D721Med (cell line): Measurements from ENCODE around the gene KRTCAP3.
A peak's percentile ranks its signal among the peaks of the same experiment; 100 is the strongest.

Experiments
- DNase-seq: peaks from one replicate; pipeline ENCODE4 v3.0.0; 2011; ENCODE audit warnings: low spot score; ENCODE audit not compliant: insufficient read length
- FAIRE-seq: peaks from 2 replicates; lab custom pipeline; 2011; peaks lifted over from hg19 to GRCh38; lab: Jason Lieb, UNC
- TF ChIP-seq, protein P1 (sequence below): IDR thresholded peaks from 2 replicates; pipeline ENCODE4 v1.5.1; 2012; ENCODE audit warnings: mild to moderate bottlenecking, control low read depth; ENCODE audit not compliant: insufficient read depth; ENCODE audit errors: missing control alignments

The KRTCAP3 gene

DNA sequence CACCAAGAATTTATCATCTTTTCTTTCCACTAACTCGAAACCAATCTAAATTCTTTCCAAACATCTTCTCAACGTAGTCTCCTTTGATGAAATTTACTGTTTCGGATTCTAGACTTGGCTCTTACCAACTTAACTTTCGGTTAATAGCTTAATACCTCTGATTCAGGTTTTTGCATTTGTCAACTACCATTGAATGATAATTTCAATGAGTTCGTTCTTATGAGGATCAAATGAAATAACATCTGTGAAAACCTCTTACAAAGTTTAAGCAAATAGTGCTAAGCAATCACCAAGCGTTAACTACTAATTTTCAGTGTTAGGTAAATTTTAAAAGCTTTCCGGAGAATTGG, 14.3 kb upstream of the KRTCAP3 start:
- TF ChIP-seq, protein P1, sequence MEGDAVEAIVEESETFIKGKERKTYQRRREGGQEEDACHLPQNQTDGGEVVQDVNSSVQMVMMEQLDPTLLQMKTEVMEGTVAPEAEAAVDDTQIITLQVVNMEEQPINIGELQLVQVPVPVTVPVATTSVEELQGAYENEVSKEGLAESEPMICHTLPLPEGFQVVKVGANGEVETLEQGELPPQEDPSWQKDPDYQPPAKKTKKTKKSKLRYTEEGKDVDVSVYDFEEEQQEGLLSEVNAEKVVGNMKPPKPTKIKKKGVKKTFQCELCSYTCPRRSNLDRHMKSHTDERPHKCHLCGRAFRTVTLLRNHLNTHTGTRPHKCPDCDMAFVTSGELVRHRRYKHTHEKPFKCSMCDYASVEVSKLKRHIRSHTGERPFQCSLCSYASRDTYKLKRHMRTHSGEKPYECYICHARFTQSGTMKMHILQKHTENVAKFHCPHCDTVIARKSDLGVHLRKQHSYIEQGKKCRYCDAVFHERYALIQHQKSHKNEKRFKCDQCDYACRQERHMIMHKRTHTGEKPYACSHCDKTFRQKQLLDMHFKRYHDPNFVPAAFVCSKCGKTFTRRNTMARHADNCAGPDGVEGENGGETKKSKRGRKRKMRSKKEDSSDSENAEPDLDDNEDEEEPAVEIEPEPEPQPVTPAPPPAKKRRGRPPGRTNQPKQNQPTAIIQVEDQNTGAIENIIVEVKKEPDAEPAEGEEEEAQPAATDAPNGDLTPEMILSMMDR: no peak
- no peak for FAIRE-seq

DNA sequence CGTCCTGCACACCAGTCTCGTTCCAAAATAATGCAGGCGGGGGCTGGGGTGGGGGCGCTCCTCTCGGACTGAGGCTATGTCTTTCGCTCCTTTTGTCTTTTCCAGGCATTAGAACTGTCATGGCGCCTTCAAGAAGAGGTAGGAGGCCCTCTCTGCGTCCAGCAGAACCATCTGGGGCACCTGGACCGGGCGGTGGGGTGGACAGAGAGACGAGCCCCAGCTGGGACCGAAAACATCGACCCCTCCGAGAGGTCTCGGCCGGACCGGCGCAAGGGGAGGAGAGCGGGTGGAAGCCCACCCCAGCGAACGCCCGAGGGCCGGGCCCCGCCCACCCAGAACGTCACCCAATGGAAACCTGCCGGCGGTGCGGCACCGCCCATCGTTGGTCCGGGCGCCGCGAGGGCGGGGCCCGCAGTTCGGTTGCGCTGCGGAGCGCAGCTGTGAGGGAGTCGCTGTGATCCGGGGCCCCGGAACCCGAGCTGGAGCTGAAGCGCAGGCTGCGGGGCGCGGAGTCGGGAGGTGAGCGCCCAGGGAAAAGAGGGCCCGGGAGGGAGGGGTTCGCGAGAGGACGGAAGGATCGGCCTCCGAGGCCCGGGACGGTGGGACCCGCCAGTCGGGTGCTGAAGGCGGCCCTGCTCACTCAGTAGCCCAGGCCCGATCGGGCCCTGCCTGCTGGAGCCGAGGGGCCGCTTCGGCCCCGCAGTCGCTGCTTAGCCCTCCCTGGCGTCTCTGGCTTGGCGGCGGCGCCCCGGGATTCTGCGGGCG, 13.8 kb upstream of the KRTCAP3 start, which contains the start of gene NRBP1:
NRBP1 (plus strand) TSS at position 419 of the 765 bp plus-strand sequence. CDS start 4,643 bp downstream, outside the sequence.
- TF ChIP-seq, protein P1: peak; percentile 18
- DNase-seq (peak; percentile 50), FAIRE-seq (no peak)

More for the DNA sequence above, 14.3 kb upstream of the KRTCAP3 start:
- DNase-seq: no peak

DNA sequence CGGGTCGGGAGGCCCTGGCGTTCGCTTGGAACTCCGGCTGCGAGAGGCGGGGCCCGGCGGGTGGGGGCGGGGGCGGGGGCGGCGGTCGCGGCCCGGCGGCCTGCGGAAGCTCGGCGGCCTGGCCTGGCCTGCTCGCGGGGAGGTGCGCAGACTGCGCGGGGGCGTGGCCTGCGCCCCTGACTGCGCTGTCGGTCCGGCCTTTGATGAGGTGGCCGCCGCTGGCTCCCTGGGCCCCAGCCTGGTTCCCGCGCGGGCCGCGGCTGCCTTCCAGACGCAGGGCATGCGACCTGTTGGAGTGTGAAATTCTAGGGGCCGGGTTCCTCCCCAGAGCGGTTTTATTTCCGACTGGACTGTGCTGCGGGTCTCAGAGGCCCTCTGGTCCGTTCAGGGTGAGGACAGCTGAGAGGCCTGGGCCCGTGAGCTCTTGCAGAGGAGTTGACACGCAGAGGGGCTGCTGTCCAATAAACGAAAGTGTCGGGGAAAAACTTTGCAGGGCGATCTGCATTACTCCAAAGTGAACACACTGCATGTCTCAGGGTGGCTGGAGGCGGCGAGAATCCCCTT, 13.1 kb upstream of the KRTCAP3 start:
- FAIRE-seq (no peak), DNase-seq (no peak)
- TF ChIP-seq, protein P1: no peak

DNA sequence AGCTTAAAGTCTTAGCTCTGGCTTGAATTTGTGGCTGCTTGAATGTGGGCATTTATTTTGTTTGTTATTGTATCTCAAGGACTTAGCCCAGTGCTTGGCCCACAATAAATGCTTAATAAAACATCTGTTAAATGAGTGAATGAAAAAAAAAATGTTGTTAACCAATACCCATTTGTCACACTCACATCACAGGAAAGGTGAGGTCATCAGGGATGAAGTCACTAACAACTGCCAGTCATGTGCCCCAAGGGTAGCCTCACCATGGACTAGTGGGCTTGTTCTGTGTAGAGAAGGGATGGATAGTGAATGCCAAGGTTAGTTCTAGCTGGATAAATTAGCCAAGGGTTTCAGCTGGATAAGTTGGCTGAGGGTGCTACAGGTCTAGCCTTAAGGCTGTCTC, 10.8 kb upstream of the KRTCAP3 start:
- DNase-seq (no peak), FAIRE-seq (no peak)
- TF ChIP-seq, protein P1: no peak

DNA sequence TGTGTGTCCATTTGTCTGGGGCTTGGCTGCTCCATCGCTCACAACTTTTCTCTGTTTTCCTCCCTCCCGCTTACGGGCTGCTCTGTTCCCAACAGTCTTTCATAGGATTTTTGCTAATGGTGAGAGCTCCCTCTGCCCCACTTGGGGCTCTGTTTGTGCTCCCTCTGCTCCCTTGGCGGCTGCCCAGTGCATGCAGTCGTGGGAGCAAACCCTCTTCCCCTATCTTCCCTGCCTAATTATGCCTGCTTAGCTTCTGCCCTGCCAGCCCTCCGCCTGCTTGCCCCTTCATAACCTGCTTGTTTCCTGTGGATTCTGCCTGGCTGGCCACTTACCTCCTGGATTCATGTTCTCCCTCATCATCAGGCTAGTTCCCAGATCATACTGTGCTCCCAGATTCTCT, 6.6 kb upstream of the KRTCAP3 start:
- TF ChIP-seq, protein P1: no peak
- DNase-seq (no peak), FAIRE-seq (no peak)

DNA sequence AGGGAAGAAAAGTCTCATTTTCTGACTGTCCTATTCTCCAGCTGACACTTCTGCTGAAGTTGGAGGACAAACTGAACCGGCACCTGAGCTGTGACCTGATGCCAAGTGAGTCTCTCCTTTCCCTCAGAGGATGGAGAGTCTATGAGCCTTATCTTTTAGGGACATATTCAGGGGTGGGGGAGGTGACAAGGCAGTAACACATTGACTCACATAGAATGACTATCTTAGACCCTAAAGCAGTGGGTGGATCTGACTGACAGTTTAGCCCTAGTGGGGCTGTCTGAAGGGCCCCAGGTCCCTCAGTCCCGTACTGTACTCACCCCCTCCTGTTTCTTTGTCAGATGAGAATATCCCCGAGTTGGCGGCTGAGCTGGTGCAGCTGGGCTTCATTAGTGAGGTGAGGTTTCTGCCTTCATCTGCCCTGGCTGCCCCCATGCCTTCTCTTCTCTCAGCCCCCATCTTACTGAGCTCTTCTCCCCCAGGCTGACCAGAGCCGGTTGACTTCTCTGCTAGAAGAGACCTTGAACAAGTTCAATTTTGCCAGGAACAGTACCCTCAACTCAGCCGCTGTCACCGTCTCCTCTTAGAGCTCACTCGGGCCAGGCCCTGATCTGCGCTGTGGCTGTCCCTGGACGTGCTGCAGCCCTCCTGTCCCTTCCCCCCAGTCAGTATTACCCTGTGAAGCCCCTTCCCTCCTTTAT, 805 bp upstream of the KRTCAP3 start:
- TF ChIP-seq, protein P1: no peak
- no peak for DNase-seq
- no peak for FAIRE-seq
